ENCODE results near the gene CCDC159.
A peak's percentile ranks its signal among the peaks of the same experiment; 100 is the strongest.

The CCDC159 gene

GRCh38 chr19:11339254-11340098 is 6.8 kb upstream of the CCDC159 start, which contains the start of gene RAB3D (continued):
- TF ChIP-seq ZXDB (tag by site-specific recombination; IDR thresholded peaks at IDR 0.05) (no peak), ZSCAN30 (tag by site-specific recombination; IDR thresholded peaks at IDR 0.05) (peak; percentile 88), ZNF112 (tag by site-specific recombination; IDR thresholded peaks at IDR 0.05) (no peak), ZNF18 (tag by site-specific recombination; IDR thresholded peaks at IDR 0.05) (no peak), ZNF133 (tag by site-specific recombination; IDR thresholded peaks at IDR 0.05) (no peak), ZSCAN16 (tag by site-specific recombination; IDR thresholded peaks at IDR 0.05) (no peak), KLF8 (tag by site-specific recombination; IDR thresholded peaks at IDR 0.05) (no peak; the same call in 1 of the 2 replicates), KLF7 (tag by site-specific recombination; IDR thresholded peaks at IDR 0.05; ENCODE audit: borderline replicate concordance) (0 out of 2 replicates have a peak, but pooled peaks have one; percentile 15), ZNF416 (tag by site-specific recombination; IDR thresholded peaks at IDR 0.05) (no peak), PRDM1 (tag by site-specific recombination; IDR thresholded peaks at IDR 0.05) (no peak), YY1 (tag by site-specific recombination; IDR thresholded peaks at IDR 0.05) (no peak), ZNF280D (tag by site-specific recombination; IDR thresholded peaks at IDR 0.05) (no peak), ZNF184 (tag by site-specific recombination; IDR thresholded peaks at IDR 0.05) (0 out of 2 replicates have a peak, but pooled peaks have one; percentile 30), TCF7L2 (IDR thresholded peaks at IDR 0.05; ENCODE audit: borderline replicate concordance, low read depth, low read length) (no peak), ZNF518A (tag by site-specific recombination; conservative IDR thresholded peaks at IDR 0.05; ENCODE audit: low read depth) (no peak), ZNF433 (tag by site-specific recombination; IDR thresholded peaks at IDR 0.05; ENCODE audit: low read depth) (no peak), ZBTB48 (tag by site-specific recombination; IDR thresholded peaks at IDR 0.05) (no peak), ZNF704 (tag by site-specific recombination; IDR thresholded peaks at IDR 0.05) (no peak), ZNF830 (tag by site-specific recombination; IDR thresholded peaks at IDR 0.05; ENCODE audit: low read depth) (no peak), ELK4 (IDR thresholded peaks at IDR 0.05; ENCODE audit: borderline replicate concordance, low read depth, low read length) (no peak), ZNF747 (tag by site-specific recombination; IDR thresholded peaks at IDR 0.05) (no peak), ZBTB21 (tag by site-specific recombination; IDR thresholded peaks at IDR 0.05) (no peak), ZNF19 (tag by site-specific recombination; IDR thresholded peaks at IDR 0.05; ENCODE audit: low read depth) (no peak), ZNF155 (tag by site-specific recombination; IDR thresholded peaks at IDR 0.05) (no peak), ZNF266 (tag by site-specific recombination; IDR thresholded peaks at IDR 0.05; ENCODE audit: low read depth) (no peak), ZBTB1 (tag by site-specific recombination; IDR thresholded peaks at IDR 0.05) (no peak), ZNF350 (tag by site-specific recombination; IDR thresholded peaks at IDR 0.05) (no peak), KLF16 (tag by site-specific recombination; IDR thresholded peaks at IDR 0.05) (no peak)
